ENCODE data around the gene OPN3.

OPN3 gene

GRCh38 chr1:241586905-241587512, 53.2 kb downstream of the OPN3 start:
- DNase-seq: no peak

- DNase-seq: no peak
Measured at GRCh38 chr1:241582921-241583321, 57.2 kb downstream of the OPN3 start.

- DNase-seq: no peak
Measured at GRCh38 chr1:241579434-241579833, 60.7 kb downstream of the OPN3 start.

GRCh38 chr1:241574154-241574553, 66.0 kb downstream of the OPN3 start:
- DNase-seq: no peak

GRCh38 chr1:241569848-241570247, 70.3 kb downstream of the OPN3 start:
- DNase-seq: no peak

GRCh38 chr1:241560849-241561187, 79.4 kb downstream of the OPN3 start:
- no peak for DNase-seq

- no peak for DNase-seq
Measured at GRCh38 chr1:241560146-241560848, 79.9 kb downstream of the OPN3 start.

GRCh38 chr1:241557551-241558193, 82.5 kb downstream of the OPN3 start:
- DNase-seq: no peak

GRCh38 chr1:241557031-241557430, 83.1 kb downstream of the OPN3 start:
- no peak for DNase-seq

GRCh38 chr1:241555526-241555925, 84.6 kb downstream of the OPN3 start:
- DNase-seq: no peak

GRCh38 chr1:241553886-241554592, 86.1 kb downstream of the OPN3 start:
- DNase-seq: no peak

- DNase-seq: peak; percentile 78
Measured at GRCh38 chr1:241551759-241552638, 88.2 kb downstream of the OPN3 start.

GRCh38 chr1:241550318-241550717, 89.9 kb downstream of the OPN3 start:
- no peak for DNase-seq

GRCh38 chr1:241548008-241548407, 92.2 kb downstream of the OPN3 start:
- no peak for DNase-seq
